HepG2 (cell line): Measurements from ENCODE around the gene COPS7A. TPM values are rescaled to one million over a fixed set of nuclear protein-coding genes. Genes with fewer than 3 reads are reported as not detected.
A peak's percentile ranks its signal among the peaks of the same experiment; 100 is the strongest.

Source experiments
- CC2D1A ChIP-seq: sonication (generic); formaldehyde crosslinking; IDR thresholded peaks from 2 replicates; pipeline ENCODE4 v1.8.1; 2023; ENCODE audit warnings: mild to moderate bottlenecking, missing genetic modification reagents
- EHMT2 ChIP-seq: fragments of 200-600 bp; sonication (generic); IDR thresholded peaks from 2 replicates; pipeline ENCODE4 v1.7.0; 2017; ENCODE audit warnings: antibody characterized with exemption, low read depth, low read length, borderline replicate concordance
- KDM5A ChIP-seq: fragments of 200-600 bp; sonication (generic); IDR thresholded peaks from 2 replicates; pipeline ENCODE4 v1.7.0; 2018; ENCODE audit warnings: antibody characterized with exemption, mild to moderate bottlenecking, low read length, borderline replicate concordance
- KLF15 ChIP-seq: sonication (generic); formaldehyde crosslinking; IDR thresholded peaks from 2 replicates; pipeline ENCODE4 v1.8.1; 2023; ENCODE audit warnings: borderline replicate concordance, mild to moderate bottlenecking, inconsistent platforms, missing genetic modification reagents, mixed read lengths
- RBM39 ChIP-seq: fragments of 200-400 bp; formaldehyde crosslinking; IDR thresholded peaks from one replicate; pipeline ENCODE4 v1.6.1; 2018; ENCODE audit warnings: antibody characterized with exemption, mild to moderate bottlenecking, low read depth, low read length; ENCODE audit not compliant: poor library complexity, severe bottlenecking
- SALL1 ChIP-seq: sonication (generic); formaldehyde crosslinking; IDR thresholded peaks from 2 replicates; pipeline ENCODE4 v1.8.0; 2022; ENCODE audit warnings: mild to moderate bottlenecking, missing genetic modification reagents
- ZNF350 ChIP-seq: sonication (generic); formaldehyde crosslinking; IDR thresholded peaks from 2 replicates; pipeline ENCODE4 v1.4.0; 2020; ENCODE audit warnings: mild to moderate bottlenecking, low read depth, missing genetic modification reagents, borderline replicate concordance
- ZNF761 ChIP-seq: sonication (generic); formaldehyde crosslinking; conservative IDR thresholded peaks from 2 replicates; pipeline ENCODE4 v1.4.0; 2020; ENCODE audit warnings: mild to moderate bottlenecking, missing genetic modification reagents
- polyA plus RNA-seq, 8 experiments: library from polyadenylated mRNA; depleted of rRNA in 3 of 8; stranded (reverse) in 7 of 8; unstranded in 1 of 8; fragments of >200 nt; fragmentation: Illumina TruSeq in 4 of 8; extraction: Trizol in 4 of 8; gene quantifications; 2 replicates each; pipeline versions ENCODE4 v1.2.1 to v1.2.3, GENCODE V29; 2011 to 2016; ENCODE audit warnings: low read depth in 4 of 8, missing spikeins in 1 of 8, mixed read lengths in 1 of 8; ENCODE audit not compliant: insufficient read depth in 1 of 8
- total RNA-seq, 5 experiments: library from RNA; depleted of rRNA; stranded (reverse); fragments of >200 nt; fragmentation: Illumina TruSeq; extraction: Trizol; gene quantifications; 2 replicates each; pipeline ENCODE4 v1.2.3, GENCODE V29; 2016; ENCODE audit warnings: low read depth in 1 of 5
- TF ChIP-seq, protein P1 (sequence below): sonication (generic); formaldehyde crosslinking; IDR thresholded peaks from 2 replicates; pipeline ENCODE4 v1.5.0; 2020; ENCODE audit warnings: mild to moderate bottlenecking, low read depth, missing genetic modification reagents, borderline replicate concordance
- TF ChIP-seq, protein P2 (sequence below): sonication (generic); formaldehyde crosslinking; IDR thresholded peaks from 2 replicates; pipeline ENCODE4 v1.5.1; 2020; ENCODE audit warnings: mild to moderate bottlenecking, moderate library complexity, missing genetic modification reagents
- TF ChIP-seq, protein P3 (sequence below): sonication (generic); formaldehyde crosslinking; IDR thresholded peaks from one replicate; pipeline ENCODE4 v1.5.1; 2020; ENCODE audit warnings: mild to moderate bottlenecking, missing genetic modification reagents; ENCODE audit errors: not compliant biosample characterization
- TF ChIP-seq, protein P4 (sequence below): sonication (generic); formaldehyde crosslinking; IDR thresholded peaks from 2 replicates; pipeline ENCODE4 v1.8.0; 2023; ENCODE audit warnings: mild to moderate bottlenecking, missing genetic modification reagents
- TF ChIP-seq, protein P5 (sequence below): sonication (generic); formaldehyde crosslinking; IDR thresholded peaks from 2 replicates; pipeline ENCODE4 v1.4.0; 2020; ENCODE audit warnings: mild to moderate bottlenecking, missing genetic modification reagents
- TF ChIP-seq, protein P6 (sequence below): IDR thresholded peaks from 2 replicates; pipeline ENCODE4 v1.6.1; 2016; ENCODE audit warnings: low read depth, borderline replicate concordance
- TF ChIP-seq, protein P7 (sequence below): sonication (generic); formaldehyde crosslinking; IDR thresholded peaks from 2 replicates; pipeline ENCODE4 v1.8.1; 2023; ENCODE audit warnings: mild to moderate bottlenecking, missing genetic modification reagents, borderline replicate concordance

COPS7A gene
- total and polyA plus RNA-seq, 2 of the 13 experiments (the other 11 are each of a cell fraction or from before 2014, with no cell fraction given), result 40.0 to 73.6 TPM

DNA sequence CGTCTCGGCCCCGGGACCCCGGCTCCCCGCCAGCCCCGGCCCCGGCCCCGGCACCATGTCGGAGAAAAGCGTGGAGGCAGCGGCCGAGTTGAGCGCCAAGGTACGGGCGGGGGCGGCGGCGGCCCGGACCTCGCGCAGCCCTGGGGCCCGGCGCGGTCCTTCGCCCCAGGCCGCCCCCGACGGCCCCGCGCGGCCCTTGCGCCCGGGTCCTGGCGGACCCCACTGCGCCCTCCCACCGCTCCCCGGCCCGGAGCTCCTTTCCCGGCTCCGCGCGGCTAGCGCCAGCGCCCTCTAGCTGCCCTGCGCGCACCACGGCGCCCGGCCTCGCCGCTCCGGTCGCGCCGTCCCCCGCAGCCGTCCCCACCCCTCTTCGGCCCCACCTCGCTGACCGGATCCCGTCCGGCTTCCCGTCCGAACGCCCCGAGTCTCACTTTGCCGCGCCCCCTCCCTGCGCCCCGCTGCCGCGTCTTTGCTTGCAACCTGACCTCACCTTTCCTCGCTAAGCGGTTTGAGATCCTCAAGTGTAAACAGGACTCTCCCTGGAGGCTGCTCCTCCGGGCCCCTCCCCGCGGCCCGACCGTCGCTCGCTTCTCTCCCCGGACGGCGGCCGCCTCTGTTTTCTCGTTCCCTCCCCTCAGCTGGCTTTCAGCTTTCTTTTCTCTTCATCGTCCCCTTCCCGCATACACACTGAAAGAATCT is 43.0 kb downstream of the COPS7A start (continued):
- TF ChIP-seq, protein P1, sequence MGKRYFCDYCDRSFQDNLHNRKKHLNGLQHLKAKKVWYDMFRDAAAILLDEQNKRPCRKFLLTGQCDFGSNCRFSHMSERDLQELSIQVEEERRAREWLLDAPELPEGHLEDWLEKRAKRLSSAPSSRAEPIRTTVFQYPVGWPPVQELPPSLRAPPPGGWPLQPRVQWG, result no peak
- TF ChIP-seq CC2D1A (CRISPR knock-in tag) (no peak), KDM5A (no peak), RBM39 (peak; percentile 50), EHMT2 (no peak), ZNF761 (CRISPR knock-in tag) (0 out of 2 replicates have a peak, but pooled peaks have one; percentile 12), SALL1 (CRISPR knock-in tag) (peak; percentile 55), ZNF350 (CRISPR knock-in tag) (no peak), KLF15 (CRISPR knock-in tag) (no peak)
- TF ChIP-seq, protein P2, sequence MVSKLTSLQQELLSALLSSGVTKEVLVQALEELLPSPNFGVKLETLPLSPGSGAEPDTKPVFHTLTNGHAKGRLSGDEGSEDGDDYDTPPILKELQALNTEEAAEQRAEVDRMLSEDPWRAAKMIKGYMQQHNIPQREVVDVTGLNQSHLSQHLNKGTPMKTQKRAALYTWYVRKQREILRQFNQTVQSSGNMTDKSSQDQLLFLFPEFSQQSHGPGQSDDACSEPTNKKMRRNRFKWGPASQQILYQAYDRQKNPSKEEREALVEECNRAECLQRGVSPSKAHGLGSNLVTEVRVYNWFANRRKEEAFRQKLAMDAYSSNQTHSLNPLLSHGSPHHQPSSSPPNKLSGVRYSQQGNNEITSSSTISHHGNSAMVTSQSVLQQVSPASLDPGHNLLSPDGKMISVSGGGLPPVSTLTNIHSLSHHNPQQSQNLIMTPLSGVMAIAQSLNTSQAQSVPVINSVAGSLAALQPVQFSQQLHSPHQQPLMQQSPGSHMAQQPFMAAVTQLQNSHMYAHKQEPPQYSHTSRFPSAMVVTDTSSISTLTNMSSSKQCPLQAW (CRISPR knock-in tag), result no peak
- TF ChIP-seq, protein P3, sequence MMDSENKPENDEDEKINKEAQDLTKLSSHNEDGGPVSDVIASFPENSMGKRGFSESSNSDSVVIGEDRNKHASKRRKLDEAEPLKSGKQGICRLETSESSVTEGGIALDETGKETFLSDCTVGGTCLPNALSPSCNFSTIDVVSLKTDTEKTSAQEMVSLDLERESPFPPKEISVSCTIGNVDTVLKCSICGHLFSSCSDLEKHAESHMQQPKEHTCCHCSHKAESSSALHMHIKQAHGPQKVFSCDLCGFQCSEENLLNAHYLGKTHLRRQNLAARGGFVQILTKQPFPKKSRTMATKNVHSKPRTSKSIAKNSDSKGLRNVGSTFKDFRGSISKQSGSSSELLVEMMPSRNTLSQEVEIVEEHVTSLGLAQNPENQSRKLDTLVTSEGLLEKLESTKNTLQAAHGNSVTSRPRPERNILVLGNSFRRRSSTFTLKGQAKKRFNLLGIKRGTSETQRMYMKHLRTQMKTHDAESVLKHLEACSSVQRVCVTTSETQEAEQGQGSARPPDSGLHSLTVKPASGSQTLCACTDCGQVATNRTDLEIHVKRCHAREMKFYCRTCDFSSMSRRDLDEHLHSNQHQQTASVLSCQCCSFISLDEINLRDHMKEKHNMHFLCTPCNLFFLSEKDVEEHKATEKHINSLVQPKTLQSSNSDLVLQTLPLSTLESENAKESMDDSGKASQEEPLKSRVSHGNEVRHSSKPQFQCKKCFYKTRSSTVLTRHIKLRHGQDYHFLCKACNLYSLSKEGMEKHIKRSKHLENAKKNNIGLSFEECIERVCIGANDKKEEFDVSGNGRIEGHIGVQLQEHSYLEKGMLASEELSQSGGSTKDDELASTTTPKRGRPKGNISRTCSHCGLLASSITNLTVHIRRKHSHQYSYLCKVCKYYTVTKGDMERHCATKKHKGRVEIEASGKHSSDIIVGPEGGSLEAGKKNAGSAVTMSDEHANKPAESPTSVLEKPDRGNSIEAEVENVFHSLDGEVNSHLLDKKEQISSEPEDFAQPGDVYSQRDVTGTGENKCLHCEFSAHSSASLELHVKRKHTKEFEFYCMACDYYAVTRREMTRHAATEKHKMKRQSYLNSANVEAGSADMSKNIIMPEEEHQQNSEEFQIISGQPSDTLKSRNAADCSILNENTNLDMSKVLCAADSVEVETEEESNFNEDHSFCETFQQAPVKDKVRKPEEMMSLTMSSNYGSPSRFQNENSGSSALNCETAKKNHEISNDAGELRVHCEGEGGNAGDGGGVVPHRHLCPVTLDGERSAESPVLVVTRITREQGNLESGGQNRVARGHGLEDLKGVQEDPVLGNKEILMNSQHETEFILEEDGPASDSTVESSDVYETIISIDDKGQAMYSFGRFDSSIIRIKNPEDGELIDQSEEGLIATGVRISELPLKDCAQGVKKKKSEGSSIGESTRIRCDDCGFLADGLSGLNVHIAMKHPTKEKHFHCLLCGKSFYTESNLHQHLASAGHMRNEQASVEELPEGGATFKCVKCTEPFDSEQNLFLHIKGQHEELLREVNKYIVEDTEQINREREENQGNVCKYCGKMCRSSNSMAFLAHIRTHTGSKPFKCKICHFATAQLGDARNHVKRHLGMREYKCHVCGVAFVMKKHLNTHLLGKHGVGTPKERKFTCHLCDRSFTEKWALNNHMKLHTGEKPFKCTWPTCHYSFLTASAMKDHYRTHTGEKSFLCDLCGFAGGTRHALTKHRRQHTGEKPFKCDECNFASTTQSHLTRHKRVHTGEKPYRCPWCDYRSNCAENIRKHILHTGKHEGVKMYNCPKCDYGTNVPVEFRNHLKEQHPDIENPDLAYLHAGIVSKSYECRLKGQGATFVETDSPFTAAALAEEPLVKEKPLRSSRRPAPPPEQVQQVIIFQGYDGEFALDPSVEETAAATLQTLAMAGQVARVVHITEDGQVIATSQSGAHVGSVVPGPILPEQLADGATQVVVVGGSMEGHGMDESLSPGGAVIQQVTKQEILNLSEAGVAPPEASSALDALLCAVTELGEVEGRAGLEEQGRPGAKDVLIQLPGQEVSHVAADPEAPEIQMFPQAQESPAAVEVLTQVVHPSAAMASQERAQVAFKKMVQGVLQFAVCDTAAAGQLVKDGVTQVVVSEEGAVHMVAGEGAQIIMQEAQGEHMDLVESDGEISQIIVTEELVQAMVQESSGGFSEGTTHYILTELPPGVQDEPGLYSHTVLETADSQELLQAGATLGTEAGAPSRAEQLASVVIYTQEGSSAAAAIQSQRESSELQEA (CRISPR knock-in tag), result no peak
- TF ChIP-seq, protein P4, sequence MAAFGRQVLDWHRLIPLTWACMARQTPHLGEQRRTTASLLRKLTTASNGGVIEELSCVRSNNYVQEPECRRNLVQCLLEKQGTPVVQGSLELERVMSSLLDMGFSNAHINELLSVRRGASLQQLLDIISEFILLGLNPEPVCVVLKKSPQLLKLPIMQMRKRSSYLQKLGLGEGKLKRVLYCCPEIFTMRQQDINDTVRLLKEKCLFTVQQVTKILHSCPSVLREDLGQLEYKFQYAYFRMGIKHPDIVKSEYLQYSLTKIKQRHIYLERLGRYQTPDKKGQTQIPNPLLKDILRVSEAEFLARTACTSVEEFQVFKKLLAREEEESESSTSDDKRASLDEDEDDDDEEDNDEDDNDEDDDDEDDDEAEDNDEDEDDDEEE (CRISPR knock-in tag), result no peak
- TF ChIP-seq, protein P5, sequence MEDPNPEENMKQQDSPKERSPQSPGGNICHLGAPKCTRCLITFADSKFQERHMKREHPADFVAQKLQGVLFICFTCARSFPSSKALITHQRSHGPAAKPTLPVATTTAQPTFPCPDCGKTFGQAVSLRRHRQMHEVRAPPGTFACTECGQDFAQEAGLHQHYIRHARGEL, result no peak
- TF ChIP-seq, protein P6, sequence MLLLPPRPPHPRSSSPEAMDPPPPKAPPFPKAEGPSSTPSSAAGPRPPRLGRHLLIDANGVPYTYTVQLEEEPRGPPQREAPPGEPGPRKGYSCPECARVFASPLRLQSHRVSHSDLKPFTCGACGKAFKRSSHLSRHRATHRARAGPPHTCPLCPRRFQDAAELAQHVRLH, result no peak
- TF ChIP-seq, protein P7, sequence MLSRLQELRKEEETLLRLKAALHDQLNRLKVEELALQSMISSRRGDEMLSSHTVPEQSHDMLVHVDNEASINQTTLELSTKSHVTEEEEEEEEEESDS (CRISPR knock-in tag), result no peak
